Activated CD4-positive, alpha-beta memory T cell treated with anti-CD3 and anti-CD28 coated beads, Interleukin-2, amount 10 ng/mL, durations not matched to agents 7 days and 5 days (primary cell): Measurements from ENCODE around the gene SLC22A8. TPM values are rescaled to one million over a fixed set of nuclear protein-coding genes. Genes with fewer than 3 reads are reported as not detected.
"Not testable (repeated sequence)": the region's sequence is repeated elsewhere in the genome, so short reads cannot be mapped to it uniquely, and the experiment has no call there.

Experiments used
- CTCF ChIA-PET: fragments of 350-600 bp; sonication (Branson Sonifier 250); formaldehyde crosslinking; loops from one replicate; lab custom pipeline; 2021; ENCODE audit warnings: antibody characterized with exemption, inconsistent platforms; lab: Charles Lee
- POLR2A ChIA-PET: fragments of 350-600 bp; sonication (Branson Sonifier 250); formaldehyde crosslinking; loops from one replicate; lab custom pipeline; 2021; ENCODE audit warnings: antibody characterized with exemption; lab: Charles Lee
- DNase-seq: peaks from one replicate; pipeline ENCODE4 v3.0.0-alpha.2; 2020
- H3K27ac Mint-ChIP-seq: one replicate; pipeline ENCODE4 v1.8.0; 2021; ENCODE audit warnings: mild to moderate bottlenecking, mixed read lengths
- H3K27me3 Mint-ChIP-seq: one replicate; pipeline ENCODE4 v1.8.0; 2021; ENCODE audit warnings: mixed read lengths
- H3K36me3 Mint-ChIP-seq: one replicate; pipeline ENCODE4 v1.8.0; 2021; ENCODE audit warnings: low read depth, mixed read lengths
- H3K4me1 Mint-ChIP-seq: one replicate; pipeline ENCODE4 v1.8.0; 2021; ENCODE audit warnings: mixed read lengths
- H3K4me3 Mint-ChIP-seq: one replicate; pipeline ENCODE4 v1.8.0; 2021; ENCODE audit warnings: mild to moderate bottlenecking, mixed read lengths
- H3K9me3 Mint-ChIP-seq: one replicate; pipeline ENCODE4 v1.8.0; 2021; ENCODE audit warnings: mixed read lengths
- total RNA-seq, 2 experiments: library from RNA; stranded (reverse); gene quantifications; one replicate each; pipeline ENCODE4 v1.2.3, GENCODE V29; 2021

The SLC22A8 gene
- total RNA-seq, 2 experiments from 2014 or later: not detected

DNA sequence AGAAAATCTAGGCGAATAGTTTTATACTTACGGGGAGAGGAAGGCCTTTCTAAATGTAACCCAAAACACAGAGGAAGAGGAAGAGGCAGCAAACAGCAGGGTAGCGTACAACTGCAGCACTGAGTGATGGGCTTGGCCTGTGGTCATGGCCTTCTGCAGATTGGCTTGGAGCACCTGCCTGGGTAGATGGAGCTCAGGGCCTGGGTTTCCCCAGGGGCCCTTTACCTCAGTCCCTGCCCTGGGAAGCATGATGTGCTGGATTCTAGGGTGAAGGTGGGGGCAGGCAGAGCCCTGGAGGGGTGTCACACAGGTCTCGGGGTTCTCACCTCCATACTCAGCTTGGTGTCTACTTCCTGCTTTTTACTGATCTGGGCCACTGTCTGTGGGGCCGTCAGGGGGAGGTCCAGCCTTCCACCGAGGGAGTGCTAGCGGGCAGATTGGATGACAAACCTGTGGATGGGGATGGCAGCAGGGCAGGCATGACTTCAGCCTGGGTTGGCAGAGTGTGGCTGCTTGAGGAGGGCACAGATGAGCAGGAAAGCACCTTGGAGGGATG is 66.8 kb downstream of the SLC22A8 start:
- H3K36me3 Mint-ChIP-seq: no peaks in the 10 kb centered on the region
- H3K4me3 Mint-ChIP-seq: no peak overlapping the region
- no peak for DNase-seq
- H3K27ac Mint-ChIP-seq: no peak overlapping the region
- ChIA-PET CTCF (interaction anchor here (3.5 kb wide), 1 partner anchor 42 kb away, joined by 11 read pairs; no protein-coding TSS in a partner anchor), POLR2A (interaction anchor here (0.6 kb wide), 1 partner anchor 161 kb away, joined by 5 read pairs; no protein-coding TSS in a partner anchor)
- H3K27me3 Mint-ChIP-seq: peaks cover 17% of the 10 kb centered on the region
- no peaks in the 10 kb centered on the region for H3K4me1 Mint-ChIP-seq
- H3K9me3 Mint-ChIP-seq: no peaks in the 10 kb centered on the region

- peaks cover 19% of the 10 kb centered on the region for H3K27me3 Mint-ChIP-seq
- CTCF ChIA-PET: interaction anchor here (1.0 kb wide), 1 partner anchor 40 kb away, joined by 10 read pairs; no protein-coding TSS in a partner anchor
- H3K36me3 Mint-ChIP-seq, H3K4me1 Mint-ChIP-seq, DNase-seq, H3K9me3 Mint-ChIP-seq, H3K27ac Mint-ChIP-seq, H3K4me3 Mint-ChIP-seq, POLR2A ChIA-PET: not testable (repeated sequence)
Observed at GRCh38 chr11:62945538-62945937, 70.1 kb downstream of the SLC22A8 start.

Other genes starting within 250 kb of the SLC22A8 start
- 10 to 100 TPM; 15.2 to 16.0 TPM for gene TAF6L, start 244.4 kb downstream of the SLC22A8 start, total RNA-seq
- 10 to 100 TPM; 46.9 to 48.2 TPM for gene TMEM179B, start 228.4 kb downstream of the SLC22A8 start, total RNA-seq
- 10 to 100 TPM; 18.0 to 21.0 TPM for gene TMEM223, start 223.8 kb downstream of the SLC22A8 start, total RNA-seq
- 10 to 100 TPM; 80.3 to 82.4 TPM for gene NXF1, start 210.4 kb downstream of the SLC22A8 start, total RNA-seq
- 10 to 100 TPM; 40.6 to 41.6 TPM for gene STX5, start 183.8 kb downstream of the SLC22A8 start, total RNA-seq
- not detected for gene TEX54, start 183.0 kb downstream of the SLC22A8 start, total RNA-seq
- 10 to 100 TPM; 46.1 to 48.4 TPM for gene WDR74, start 176.3 kb downstream of the SLC22A8 start, total RNA-seq
- 100 to 1,000 TPM; 262 to 279 TPM for gene SLC3A2, start 134.9 kb downstream of the SLC22A8 start, total RNA-seq
- not detected for gene CHRM1, start 94.5 kb downstream of the SLC22A8 start, total RNA-seq
- not detected for gene SLC22A6, start 30.9 kb downstream of the SLC22A8 start, total RNA-seq
- gene SLC22A24, start 128.4 kb upstream of the SLC22A8 start, total RNA-seq: not detected
- not detected for gene SLC22A25, start 227.8 kb upstream of the SLC22A8 start, total RNA-seq